H9 (cell line): Measurements from ENCODE around the gene CMSS1. TPM values are rescaled to one million over a fixed set of nuclear protein-coding genes. Genes with fewer than 3 reads are reported as not detected.

ENCODE experiments used
- DNase-seq: peaks from one replicate; pipeline ENCODE4 v3.0.0-alpha.2; 2017
- H2AFZ ChIP-seq: one replicate; pipeline ENCODE4 v1.6.1; 2013; ENCODE audit warnings: mild to moderate bottlenecking, low read length, control low read depth, moderate library complexity
- H2AK5ac ChIP-seq: 2 replicates; pipeline ENCODE4 v1.6.1; 2013; ENCODE audit warnings: low read length, control low read depth, mixed read lengths; ENCODE audit not compliant: insufficient read length
- H2BK120ac ChIP-seq: one replicate; pipeline ENCODE4 v1.6.1; 2013; ENCODE audit warnings: low read depth, mild to moderate bottlenecking, low read length, control low read depth, inconsistent platforms; ENCODE audit not compliant: poor library complexity, severe bottlenecking
- H2BK12ac ChIP-seq: 2 replicates; pipeline ENCODE4 v1.6.1; 2013; ENCODE audit warnings: low read length, control low read depth, mixed read lengths, low read depth; ENCODE audit not compliant: insufficient read length
- H2BK15ac ChIP-seq: 2 replicates; pipeline ENCODE4 v1.6.1; 2013; ENCODE audit warnings: low read depth, low read length, control low read depth
- H2BK20ac ChIP-seq: one replicate; pipeline ENCODE4 v1.6.1; 2013; ENCODE audit warnings: low read depth, mild to moderate bottlenecking, low read length, control low read depth, inconsistent platforms; ENCODE audit not compliant: poor library complexity, severe bottlenecking
- H2BK5ac ChIP-seq: 2 replicates; pipeline ENCODE4 v1.6.1; 2013; ENCODE audit warnings: low read length, control low read depth, mixed read lengths; ENCODE audit not compliant: insufficient read length
- H3K14ac ChIP-seq: 2 replicates; pipeline ENCODE4 v1.6.1; 2013; ENCODE audit warnings: low read length, control low read depth; ENCODE audit not compliant: insufficient read depth
- H3K18ac ChIP-seq: 2 replicates; pipeline ENCODE4 v1.6.1; 2013; ENCODE audit warnings: low read depth, mild to moderate bottlenecking, mixed read lengths, low read length, control low read depth; ENCODE audit not compliant: insufficient read length
- H3K23ac ChIP-seq: 2 replicates; pipeline ENCODE4 v1.6.1; 2013; ENCODE audit warnings: low read length, control low read depth, mixed read lengths, low read depth; ENCODE audit not compliant: insufficient read length
- H3K23me2 ChIP-seq: 2 replicates; pipeline ENCODE4 v1.6.1; 2013; ENCODE audit warnings: low read depth, mild to moderate bottlenecking, mixed read lengths, low read length, control low read depth; ENCODE audit not compliant: insufficient read length, poor library complexity, severe bottlenecking
- H3K27ac ChIP-seq: 2 replicates; pipeline ENCODE4 v1.5.1; 2013; ENCODE audit warnings: low read length, control low read depth, mixed read lengths, low read depth; ENCODE audit not compliant: insufficient read length
- H3K27me3 ChIP-seq: 2 replicates; pipeline ENCODE4 v1.6.1; 2013; ENCODE audit warnings: low read length, control low read depth, inconsistent platforms; ENCODE audit not compliant: insufficient read depth
- H3K4ac ChIP-seq: 2 replicates; pipeline ENCODE4 v1.6.1; 2013; ENCODE audit warnings: low read depth, mild to moderate bottlenecking, control low read depth, inconsistent platforms, low read length, moderate library complexity
- H3K4me1 ChIP-seq: 2 replicates; pipeline ENCODE4 v1.6.1; 2013; ENCODE audit warnings: low read length, control low read depth, inconsistent platforms; ENCODE audit not compliant: insufficient read depth
- H3K4me2 ChIP-seq: 2 replicates; pipeline ENCODE4 v1.6.1; 2013; ENCODE audit warnings: low read length, control low read depth, mixed read lengths; ENCODE audit not compliant: insufficient read length, insufficient read depth
- H3K56ac ChIP-seq: 2 replicates; pipeline ENCODE4 v1.6.1; 2013; ENCODE audit warnings: low read depth, mild to moderate bottlenecking, mixed read lengths, low read length, control low read depth; ENCODE audit not compliant: insufficient read length
- H3K79me1 ChIP-seq: 2 replicates; pipeline ENCODE4 v1.6.1; 2013; ENCODE audit warnings: low read depth, mild to moderate bottlenecking, moderate library complexity, low read length, control low read depth, inconsistent platforms; ENCODE audit not compliant: insufficient read depth, poor library complexity, severe bottlenecking
- H3K79me2 ChIP-seq: 2 replicates; pipeline ENCODE4 v1.6.1; 2013; ENCODE audit warnings: low read length, control low read depth, inconsistent platforms; ENCODE audit not compliant: insufficient read depth
- H3K9ac ChIP-seq: 2 replicates; pipeline ENCODE4 v1.6.1; 2013; ENCODE audit warnings: low read length, control low read depth, mixed read lengths; ENCODE audit not compliant: insufficient read length; ENCODE audit errors: extremely low read depth
- H3K9me3 ChIP-seq: one replicate; pipeline ENCODE4 v1.6.1; 2013; ENCODE audit warnings: low read depth, low read length, inconsistent platforms; ENCODE audit not compliant: control insufficient read depth
- H3T11ph ChIP-seq: one replicate; pipeline ENCODE4 v1.6.1; 2013; ENCODE audit warnings: mild to moderate bottlenecking, low read length, control low read depth, inconsistent platforms
- H4K20me1 ChIP-seq: one replicate; pipeline ENCODE4 v1.6.1; 2013; ENCODE audit not compliant: control insufficient read depth, insufficient read length, insufficient read depth
- H4K5ac ChIP-seq: 2 replicates; pipeline ENCODE4 v1.6.1; 2013; ENCODE audit warnings: low read depth, mild to moderate bottlenecking, mixed read lengths, low read length, control low read depth; ENCODE audit not compliant: insufficient read length
- H4K8ac ChIP-seq: replicated peaks from 2 replicates; pipeline ENCODE4 v1.6.1; 2013; ENCODE audit warnings: low read length, control low read depth, mixed read lengths, low read depth; ENCODE audit not compliant: insufficient read length
- H4K91ac ChIP-seq: 2 replicates; pipeline ENCODE4 v1.6.1; 2013; ENCODE audit warnings: low read depth, mild to moderate bottlenecking, moderate library complexity, mixed read lengths, low read length, control low read depth; ENCODE audit not compliant: insufficient read length
- H3K27ac Mint-ChIP-seq, 3 experiments: 2 replicates in 2 of 3; 3 replicates in 1 of 3; pipeline ENCODE4 v1.8.0; 2020 to 2021; ENCODE audit warnings: mixed read lengths in 3 of 3, mild to moderate bottlenecking in 1 of 3, moderate library complexity in 1 of 3
- H3K27me3 Mint-ChIP-seq: 2 replicates; pipeline ENCODE4 v1.8.0; 2021; ENCODE audit warnings: low read depth, mild to moderate bottlenecking, moderate library complexity, mixed read lengths
- H3K36me3 Mint-ChIP-seq, 3 experiments: 2 replicates in 2 of 3; 3 replicates in 1 of 3; pipeline ENCODE4 v1.8.0; 2020 to 2021; ENCODE audit warnings: low read depth in 3 of 3, mixed read lengths in 3 of 3; ENCODE audit not compliant: insufficient read depth in 1 of 3
- H3K4me1 Mint-ChIP-seq, 2 experiments: 2 replicates each; pipeline ENCODE4 v1.8.0; 2020; ENCODE audit warnings: mixed read lengths in 2 of 2
- H3K4me3 Mint-ChIP-seq, 2 experiments: 2 replicates in 1 of 2; 3 replicates in 1 of 2; pipeline ENCODE4 v1.8.0; 2020 to 2021; ENCODE audit warnings: mild to moderate bottlenecking in 2 of 2, mixed read lengths in 2 of 2, moderate library complexity in 1 of 2
- H3K9me3 Mint-ChIP-seq, 2 experiments: 2 replicates in 1 of 2; 3 replicates in 1 of 2; pipeline ENCODE4 v1.8.0; 2020; ENCODE audit warnings: mild to moderate bottlenecking in 2 of 2, mixed read lengths in 2 of 2, moderate library complexity in 1 of 2
- CTCF ChIP-seq: fragments of 200-600 bp; sonication (generic); conservative IDR thresholded peaks from 3 replicates; pipeline ENCODE4 v1.8.0; 2021; ENCODE audit warnings: antibody characterized with exemption, mild to moderate bottlenecking
- WGBS: extraction: QIAGEN DNeasy Blood & Tissue Kit; methylation state at CpG from one replicate; pipeline ENCODE4 v1.1.7; 2013; ENCODE audit warnings: missing lambda C conversion rate, low lambda C conversion rate, mixed read lengths; ENCODE audit not compliant: insufficient read length; ENCODE audit errors: extremely low coverage; 5-methylcytosine and 5-hydroxymethylcytosine counted together
- total RNA-seq: library from RNA; stranded (reverse); gene quantifications from 2 replicates; pipeline ENCODE4 v1.2.1, GENCODE V29; 2021

Gene CMSS1
- total RNA-seq, 1 experiment from 2014 or later = 61.8 TPM

- Histone ChIP-seq H3K9me3 (no peaks in the 10 kb centered on the region), H2AK5ac (no peak overlapping the region), H3K27ac (no peak overlapping the region), H2BK120ac (no peak overlapping the region), H4K5ac (no peak overlapping the region), H3K18ac (no peak overlapping the region), H3K9ac (no peak overlapping the region), H3K4me2 (no peak overlapping the region), H3K56ac (no peak overlapping the region), H3K23me2 (no peaks in the 10 kb centered on the region), H3K4me1 (no peaks in the 10 kb centered on the region), H4K20me1 (no peaks in the 10 kb centered on the region), H2BK5ac (no peak overlapping the region), H4K8ac (no peak overlapping the region), H3K79me2 (0 out of 2 replicates have a peak, but pooled peaks cover 2% of the 10 kb centered on the region), H3K4ac (no peak overlapping the region), H3K23ac (no peak overlapping the region), H3K14ac (no peak overlapping the region), H3K79me1 (no peaks in the 10 kb centered on the region), H4K91ac (no peak overlapping the region), H2BK12ac (no peak overlapping the region), H2BK15ac (no peak overlapping the region), H2BK20ac (no peak overlapping the region), H3K27me3 (no peaks in the 10 kb centered on the region), H3T11ph (no peak overlapping the region), H2AFZ (no peak overlapping the region)
- no CpG with 5 or more reads among the region's 6 CpGs for WGBS
- H3K27ac Mint-ChIP-seq = no peak overlapping the region; a peak in 1 of 7 replicates
- H3K9me3 Mint-ChIP-seq = no peaks in the 10 kb centered on the region; a peak in 1 of 5 replicates
- H3K36me3 Mint-ChIP-seq = peaks cover 0 to 3% (median 0%) of the 10 kb centered on the region in 3 experiments; a peak in 2 of 7 replicates
- TF ChIP-seq CTCF = no peak
- no peaks in the 10 kb centered on the region for H3K27me3 Mint-ChIP-seq
- 0 out of 4 replicates have a peak, but pooled peaks cover 0 to 2% of the 10 kb centered on the region in 2 experiments for H3K4me1 Mint-ChIP-seq
- H3K4me3 Mint-ChIP-seq = no peak overlapping the region
- no peak for DNase-seq
Observed at GRCh38 chr3:100097919-100098783, 280.5 kb downstream of the CMSS1 start.
